ENCODE results near the gene OR56A4.

DNA sequence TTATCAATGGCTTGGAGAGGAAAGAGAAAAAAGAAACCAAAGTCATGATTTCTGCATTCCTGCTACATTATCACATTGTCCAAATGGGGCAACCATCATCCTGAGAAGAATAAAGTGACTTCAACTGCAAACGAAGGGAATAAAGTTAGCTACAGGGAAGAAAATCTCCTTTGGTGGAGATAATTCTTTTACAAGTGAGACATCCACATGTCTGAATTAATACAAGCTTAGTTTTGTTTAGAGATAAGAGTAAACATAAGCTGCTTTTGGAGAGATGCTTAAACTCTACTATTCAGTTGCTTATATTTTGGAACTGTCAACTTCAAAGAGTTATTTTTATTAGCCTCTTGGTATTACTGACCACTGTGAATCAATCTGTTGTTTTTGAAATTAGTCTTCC lies 19.9 kb downstream of the OR56A4 start, which contains the start of gene OR52L1:
- TF ChIP-seq ZNF282 (IDR thresholded peaks at IDR 0.05; ENCODE audit: partially characterized antibody) = no peak
- TF ChIP-seq, protein P1, sequence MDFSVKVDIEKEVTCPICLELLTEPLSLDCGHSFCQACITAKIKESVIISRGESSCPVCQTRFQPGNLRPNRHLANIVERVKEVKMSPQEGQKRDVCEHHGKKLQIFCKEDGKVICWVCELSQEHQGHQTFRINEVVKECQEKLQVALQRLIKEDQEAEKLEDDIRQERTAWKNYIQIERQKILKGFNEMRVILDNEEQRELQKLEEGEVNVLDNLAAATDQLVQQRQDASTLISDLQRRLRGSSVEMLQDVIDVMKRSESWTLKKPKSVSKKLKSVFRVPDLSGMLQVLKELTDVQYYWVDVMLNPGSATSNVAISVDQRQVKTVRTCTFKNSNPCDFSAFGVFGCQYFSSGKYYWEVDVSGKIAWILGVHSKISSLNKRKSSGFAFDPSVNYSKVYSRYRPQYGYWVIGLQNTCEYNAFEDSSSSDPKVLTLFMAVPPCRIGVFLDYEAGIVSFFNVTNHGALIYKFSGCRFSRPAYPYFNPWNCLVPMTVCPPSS (IDR thresholded peaks at IDR 0.05) = no peak
- no peak for TF ChIP-seq RBM22 (optimal IDR thresholded peaks at IDR 0.05; ENCODE audit: low read length)
- TF ChIP-seq CBFB (CRISPR knock-in tag; IDR thresholded peaks at IDR 0.05) = no peak
- no peak for TF ChIP-seq EZH2 (conservative IDR thresholded peaks at IDR 0.05; ENCODE audit: low read depth, low read length)
- TF ChIP-seq, protein P2, sequence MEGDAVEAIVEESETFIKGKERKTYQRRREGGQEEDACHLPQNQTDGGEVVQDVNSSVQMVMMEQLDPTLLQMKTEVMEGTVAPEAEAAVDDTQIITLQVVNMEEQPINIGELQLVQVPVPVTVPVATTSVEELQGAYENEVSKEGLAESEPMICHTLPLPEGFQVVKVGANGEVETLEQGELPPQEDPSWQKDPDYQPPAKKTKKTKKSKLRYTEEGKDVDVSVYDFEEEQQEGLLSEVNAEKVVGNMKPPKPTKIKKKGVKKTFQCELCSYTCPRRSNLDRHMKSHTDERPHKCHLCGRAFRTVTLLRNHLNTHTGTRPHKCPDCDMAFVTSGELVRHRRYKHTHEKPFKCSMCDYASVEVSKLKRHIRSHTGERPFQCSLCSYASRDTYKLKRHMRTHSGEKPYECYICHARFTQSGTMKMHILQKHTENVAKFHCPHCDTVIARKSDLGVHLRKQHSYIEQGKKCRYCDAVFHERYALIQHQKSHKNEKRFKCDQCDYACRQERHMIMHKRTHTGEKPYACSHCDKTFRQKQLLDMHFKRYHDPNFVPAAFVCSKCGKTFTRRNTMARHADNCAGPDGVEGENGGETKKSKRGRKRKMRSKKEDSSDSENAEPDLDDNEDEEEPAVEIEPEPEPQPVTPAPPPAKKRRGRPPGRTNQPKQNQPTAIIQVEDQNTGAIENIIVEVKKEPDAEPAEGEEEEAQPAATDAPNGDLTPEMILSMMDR (CRISPR knock-in tag; IDR thresholded peaks at IDR 0.05) = no peak
- TF ChIP-seq MAFK (conservative IDR thresholded peaks at IDR 0.05 in 1 of 2, IDR thresholded peaks at IDR 0.05 in 1 of 2; ENCODE audit: low read length in 2 of 2) = no peak
- no peak for TF ChIP-seq HNRNPLL (IDR thresholded peaks at IDR 0.05; ENCODE audit: low read depth, low read length, poor library complexity, severe bottlenecking)
- no peak for TF ChIP-seq EP300 (IDR thresholded peaks at IDR 0.05; ENCODE audit: low read depth in 2 of 2, low read length in 2 of 2)
- no peak for TF ChIP-seq EP300 (CRISPR knock-in tag; IDR thresholded peaks at IDR 0.05; ENCODE audit: borderline replicate concordance)
- no peak for TF ChIP-seq ZBTB7A (CRISPR knock-in tag; IDR thresholded peaks at IDR 0.05)
